Right kidney (tissue), 1 donor: ENCODE data around the gene CEACAM5.
"Not testable (repeated sequence)": the region's sequence is repeated elsewhere in the genome, so short reads cannot be mapped to it uniquely, and the experiment has no call there.

ENCODE experiments used
- DNase-seq: peaks from one replicate; pipeline ENCODE4 v3.0.0-alpha.2; 2016

CEACAM5 gene

DNA sequence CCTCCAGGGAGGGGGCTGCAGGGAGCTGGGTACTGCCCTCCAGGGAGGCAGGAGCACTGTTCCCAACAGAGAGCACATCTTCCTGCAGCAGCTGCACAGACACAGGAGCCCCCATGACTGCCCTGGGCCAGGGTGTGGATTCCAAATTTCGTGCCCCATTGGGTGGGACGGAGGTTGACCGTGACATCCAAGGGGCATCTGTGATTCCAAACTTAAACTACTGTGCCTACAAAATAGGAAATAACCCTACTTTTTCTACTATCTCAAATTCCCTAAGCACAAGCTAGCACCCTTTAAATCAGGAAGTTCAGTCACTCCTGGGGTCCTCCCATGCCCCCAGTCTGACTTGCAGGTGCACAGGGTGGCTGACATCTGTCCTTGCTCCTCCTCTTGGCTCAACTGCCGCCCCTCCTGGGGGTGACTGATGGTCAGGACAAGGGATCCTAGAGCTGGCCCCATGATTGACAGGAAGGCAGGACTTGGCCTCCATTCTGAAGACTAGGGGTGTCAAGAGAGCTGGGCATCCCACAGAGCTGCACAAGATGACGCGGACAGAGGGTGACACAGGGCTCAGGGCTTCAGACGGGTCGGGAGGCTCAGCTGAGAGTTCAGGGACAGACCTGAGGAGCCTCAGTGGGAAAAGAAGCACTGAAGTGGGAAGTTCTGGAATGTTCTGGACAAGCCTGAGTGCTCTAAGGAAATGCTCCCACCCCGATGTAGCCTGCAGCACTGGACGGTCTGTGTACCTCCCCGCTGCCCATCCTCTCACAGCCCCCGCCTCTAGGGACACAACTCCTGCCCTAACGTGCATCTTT is 7.8 kb upstream of the CEACAM5 start:
- no peak for DNase-seq

DNA sequence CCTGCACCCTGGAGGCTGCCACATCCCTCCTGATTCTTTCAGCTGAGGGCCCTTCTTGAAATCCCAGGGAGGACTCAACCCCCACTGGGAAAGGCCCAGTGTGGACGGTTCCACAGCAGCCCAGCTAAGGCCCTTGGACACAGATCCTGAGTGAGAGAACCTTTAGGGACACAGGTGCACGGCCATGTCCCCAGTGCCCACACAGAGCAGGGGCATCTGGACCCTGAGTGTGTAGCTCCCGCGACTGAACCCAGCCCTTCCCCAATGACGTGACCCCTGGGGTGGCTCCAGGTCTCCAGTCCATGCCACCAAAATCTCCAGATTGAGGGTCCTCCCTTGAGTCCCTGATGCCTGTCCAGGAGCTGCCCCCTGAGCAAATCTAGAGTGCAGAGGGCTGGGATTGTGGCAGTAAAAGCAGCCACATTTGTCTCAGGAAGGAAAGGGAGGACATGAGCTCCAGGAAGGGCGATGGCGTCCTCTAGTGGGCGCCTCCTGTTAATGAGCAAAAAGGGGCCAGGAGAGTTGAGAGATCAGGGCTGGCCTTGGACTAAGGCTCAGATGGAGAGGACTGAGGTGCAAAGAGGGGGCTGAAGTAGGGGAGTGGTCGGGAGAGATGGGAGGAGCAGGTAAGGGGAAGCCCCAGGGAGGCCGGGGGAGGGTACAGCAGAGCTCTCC is 6.9 kb upstream of the CEACAM5 start:
- no peak for DNase-seq

DNA sequence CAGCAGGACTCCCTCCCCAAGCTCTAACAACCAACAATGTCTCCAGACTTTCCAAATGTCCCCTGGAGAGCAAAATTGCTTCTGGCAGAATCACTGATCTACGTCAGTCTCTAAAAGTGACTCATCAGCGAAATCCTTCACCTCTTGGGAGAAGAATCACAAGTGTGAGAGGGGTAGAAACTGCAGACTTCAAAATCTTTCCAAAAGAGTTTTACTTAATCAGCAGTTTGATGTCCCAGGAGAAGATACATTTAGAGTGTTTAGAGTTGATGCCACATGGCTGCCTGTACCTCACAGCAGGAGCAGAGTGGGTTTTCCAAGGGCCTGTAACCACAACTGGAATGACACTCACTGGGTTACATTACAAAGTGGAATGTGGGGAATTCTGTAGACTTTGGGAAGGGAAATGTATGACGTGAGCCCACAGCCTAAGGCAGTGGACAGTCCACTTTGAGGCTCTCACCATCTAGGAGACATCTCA is 6.2 kb upstream of the CEACAM5 start:
- no peak for DNase-seq

DNA sequence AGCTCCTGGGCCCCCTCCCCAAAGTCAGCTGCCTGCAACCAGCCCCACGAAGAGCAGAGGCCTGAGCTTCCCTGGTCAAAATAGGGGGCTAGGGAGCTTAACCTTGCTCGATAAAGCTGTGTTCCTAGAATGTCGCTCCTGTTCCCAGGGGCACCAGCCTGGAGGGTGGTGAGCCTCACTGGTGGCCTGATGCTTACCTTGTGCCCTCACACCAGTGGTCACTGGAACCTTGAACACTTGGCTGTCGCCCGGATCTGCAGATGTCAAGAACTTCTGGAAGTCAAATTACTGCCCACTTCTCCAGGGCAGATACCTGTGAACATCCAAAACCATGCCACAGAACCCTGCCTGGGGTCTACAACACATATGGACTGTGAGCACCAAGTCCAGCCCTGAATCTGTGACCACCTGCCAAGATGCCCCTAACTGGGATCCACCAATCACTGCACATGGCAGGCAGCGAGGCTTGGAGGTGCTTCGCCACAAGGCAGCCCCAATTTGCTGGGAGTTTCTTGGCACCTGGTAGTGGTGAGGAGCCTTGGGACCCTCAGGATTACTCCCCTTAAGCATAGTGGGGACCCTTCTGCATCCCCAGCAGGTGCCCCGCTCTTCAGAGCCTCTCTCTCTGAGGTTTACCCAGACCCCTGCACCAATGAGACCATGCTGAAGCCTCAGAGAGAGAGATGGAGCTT is 4.7 kb upstream of the CEACAM5 start:
- DNase-seq = no peak

DNA sequence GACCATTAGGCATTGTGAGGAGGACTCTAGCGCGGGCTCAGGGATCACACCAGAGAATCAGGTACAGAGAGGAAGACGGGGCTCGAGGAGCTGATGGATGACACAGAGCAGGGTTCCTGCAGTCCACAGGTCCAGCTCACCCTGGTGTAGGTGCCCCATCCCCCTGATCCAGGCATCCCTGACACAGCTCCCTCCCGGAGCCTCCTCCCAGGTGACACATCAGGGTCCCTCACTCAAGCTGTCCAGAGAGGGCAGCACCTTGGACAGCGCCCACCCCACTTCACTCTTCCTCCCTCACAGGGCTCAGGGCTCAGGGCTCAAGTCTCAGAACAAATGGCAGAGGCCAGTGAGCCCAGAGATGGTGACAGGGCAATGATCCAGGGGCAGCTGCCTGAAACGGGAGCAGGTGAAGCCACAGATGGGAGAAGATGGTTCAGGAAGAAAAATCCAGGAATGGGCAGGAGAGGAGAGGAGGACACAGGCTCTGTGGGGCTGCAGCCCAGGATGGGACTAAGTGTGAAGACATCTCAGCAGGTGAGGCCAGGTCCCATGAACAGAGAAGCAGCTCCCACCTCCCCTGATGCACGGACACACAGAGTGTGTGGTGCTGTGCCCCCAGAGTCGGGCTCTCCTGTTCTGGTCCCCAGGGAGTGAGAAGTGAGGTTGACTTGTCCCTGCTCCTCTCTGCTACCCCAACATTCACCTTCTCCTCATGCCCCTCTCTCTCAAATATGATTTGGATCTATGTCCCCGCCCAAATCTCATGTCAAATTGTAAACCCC is 2.8 kb upstream of the CEACAM5 start:
- DNase-seq = peak; percentile 22

DNA sequence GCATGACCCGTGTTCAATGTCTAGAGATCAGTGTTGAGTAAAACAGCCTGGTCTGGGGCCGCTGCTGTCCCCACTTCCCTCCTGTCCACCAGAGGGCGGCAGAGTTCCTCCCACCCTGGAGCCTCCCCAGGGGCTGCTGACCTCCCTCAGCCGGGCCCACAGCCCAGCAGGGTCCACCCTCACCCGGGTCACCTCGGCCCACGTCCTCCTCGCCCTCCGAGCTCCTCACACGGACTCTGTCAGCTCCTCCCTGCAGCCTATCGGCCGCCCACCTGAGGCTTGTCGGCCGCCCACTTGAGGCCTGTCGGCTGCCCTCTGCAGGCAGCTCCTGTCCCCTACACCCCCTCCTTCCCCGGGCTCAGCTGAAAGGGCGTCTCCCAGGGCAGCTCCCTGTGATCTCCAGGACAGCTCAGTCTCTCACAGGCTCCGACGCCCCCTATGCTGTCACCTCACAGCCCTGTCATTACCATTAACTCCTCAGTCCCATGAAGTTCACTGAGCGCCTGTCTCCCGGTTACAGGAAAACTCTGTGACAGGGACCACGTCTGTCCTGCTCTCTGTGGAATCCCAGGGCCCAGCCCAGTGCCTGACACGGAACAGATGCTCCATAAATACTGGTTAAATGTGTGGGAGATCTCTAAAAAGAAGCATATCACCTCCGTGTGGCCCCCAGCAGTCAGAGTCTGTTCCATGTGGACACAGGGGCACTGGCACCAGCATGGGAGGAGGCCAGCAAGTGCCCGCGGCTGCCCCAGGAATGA is 1.5 kb upstream of the CEACAM5 start:
- DNase-seq = peak; percentile 4

DNA sequence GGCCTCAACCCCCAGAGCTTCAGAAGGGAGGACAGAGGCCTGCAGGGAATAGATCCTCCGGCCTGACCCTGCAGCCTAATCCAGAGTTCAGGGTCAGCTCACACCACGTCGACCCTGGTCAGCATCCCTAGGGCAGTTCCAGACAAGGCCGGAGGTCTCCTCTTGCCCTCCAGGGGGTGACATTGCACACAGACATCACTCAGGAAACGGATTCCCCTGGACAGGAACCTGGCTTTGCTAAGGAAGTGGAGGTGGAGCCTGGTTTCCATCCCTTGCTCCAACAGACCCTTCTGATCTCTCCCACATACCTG is 969 bp upstream of the CEACAM5 start:
- no peak for DNase-seq

DNA sequence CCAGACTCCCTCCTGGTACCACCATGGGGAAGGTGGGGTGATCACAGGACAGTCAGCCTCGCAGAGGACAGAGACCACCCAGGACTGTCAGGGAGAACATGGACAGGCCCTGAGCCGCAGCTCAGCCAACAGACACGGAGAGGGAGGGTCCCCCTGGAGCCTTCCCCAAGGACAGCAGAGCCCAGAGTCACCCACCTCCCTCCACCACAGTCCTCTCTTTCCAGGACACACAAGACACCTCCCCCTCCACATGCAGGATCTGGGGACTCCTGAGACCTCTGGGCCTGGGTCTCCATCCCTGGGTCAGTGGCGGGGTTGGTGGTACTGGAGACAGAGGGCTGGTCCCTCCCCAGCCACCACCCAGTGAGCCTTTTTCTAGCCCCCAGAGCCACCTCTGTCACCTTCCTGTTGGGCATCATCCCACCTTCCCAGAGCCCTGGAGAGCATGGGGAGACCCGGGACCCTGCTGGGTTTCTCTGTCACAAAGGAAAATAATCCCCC is 505 bp upstream of the CEACAM5 start:
- no peak for DNase-seq

DNA sequence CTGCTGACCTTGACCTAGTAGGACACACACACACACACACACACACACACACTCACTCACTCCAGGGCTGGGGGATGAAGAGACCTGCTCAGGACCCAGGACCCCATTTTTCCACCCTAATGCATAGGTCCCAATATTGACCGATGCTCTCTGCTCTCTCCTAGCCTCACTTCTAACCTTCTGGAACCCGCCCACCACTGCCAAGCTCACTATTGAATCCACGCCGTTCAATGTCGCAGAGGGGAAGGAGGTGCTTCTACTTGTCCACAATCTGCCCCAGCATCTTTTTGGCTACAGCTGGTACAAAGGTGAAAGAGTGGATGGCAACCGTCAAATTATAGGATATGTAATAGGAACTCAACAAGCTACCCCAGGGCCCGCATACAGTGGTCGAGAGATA is 1.1 kb downstream of the CEACAM5 start:
- not testable (repeated sequence) for DNase-seq

DNA sequence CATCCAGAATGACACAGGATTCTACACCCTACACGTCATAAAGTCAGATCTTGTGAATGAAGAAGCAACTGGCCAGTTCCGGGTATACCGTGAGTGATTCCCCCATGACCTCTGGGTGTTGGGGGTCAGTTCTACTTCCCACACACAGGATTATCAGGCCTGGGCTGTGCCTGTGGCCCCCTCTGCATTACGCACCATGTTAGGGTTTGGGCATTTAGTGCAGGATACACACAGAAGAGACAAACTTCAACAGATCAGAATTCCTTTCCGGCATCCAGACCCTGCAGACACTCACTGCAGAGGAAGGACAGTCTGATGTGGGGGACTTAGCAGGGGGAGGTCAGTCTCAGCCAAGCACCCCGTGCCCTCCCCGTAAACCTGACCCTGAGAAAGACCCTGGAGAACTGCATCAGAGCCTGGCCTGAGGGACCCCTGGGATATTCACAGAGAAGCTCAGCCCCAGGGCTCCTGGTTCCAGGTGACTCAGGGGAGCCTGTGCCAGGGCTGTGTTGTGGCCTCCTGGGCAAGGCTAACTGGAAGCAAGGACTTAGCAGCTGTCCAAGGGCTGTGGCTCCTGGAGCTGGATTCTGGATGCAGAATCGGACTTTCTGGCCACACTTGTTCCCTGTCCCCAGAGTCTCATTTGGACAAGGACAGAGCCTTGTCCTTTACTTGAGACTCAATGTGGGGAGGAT is 1.7 kb downstream of the CEACAM5 start:
- DNase-seq = no peak

DNA sequence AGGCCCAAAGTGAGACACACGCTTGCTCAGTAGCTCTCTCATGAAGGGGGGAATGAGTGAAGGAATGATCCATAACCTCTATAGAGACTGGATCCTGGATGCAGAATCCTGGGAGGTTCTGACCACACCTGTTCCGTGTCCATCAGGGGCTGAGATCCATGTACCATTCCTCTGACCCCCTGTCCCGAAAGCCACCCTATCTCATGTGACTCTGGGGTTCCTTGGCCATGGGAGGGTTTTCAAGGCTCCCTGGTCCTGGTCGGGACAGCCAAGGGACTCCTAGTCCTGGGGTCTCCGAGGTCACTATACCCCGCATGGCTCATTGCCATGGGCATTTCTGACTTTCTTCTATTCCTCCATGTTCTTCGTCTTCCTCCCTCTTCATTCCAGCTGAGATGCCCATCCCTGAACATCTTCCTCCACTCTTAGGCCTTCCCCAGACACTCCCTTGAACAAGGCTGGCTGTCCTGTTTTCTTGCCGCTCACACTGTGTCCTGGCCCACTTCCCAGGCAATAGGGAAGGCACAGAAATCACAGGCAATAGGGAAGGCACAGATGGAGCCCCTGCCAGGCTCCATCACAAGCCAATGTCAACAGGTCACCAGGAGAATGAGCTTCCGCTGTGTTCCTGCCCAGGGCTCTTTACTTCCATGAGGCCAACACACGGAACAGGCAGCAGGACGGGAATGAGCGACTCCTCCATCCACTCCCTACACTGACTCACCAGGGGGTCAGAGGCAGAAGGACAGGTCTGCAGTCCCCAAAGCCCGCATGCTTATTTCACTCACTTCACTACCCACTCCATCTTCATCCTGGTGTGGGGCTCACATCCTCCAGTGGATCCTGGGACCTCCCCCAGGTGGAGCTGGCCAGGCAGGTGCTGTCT is 3.2 kb downstream of the CEACAM5 start:
- DNase-seq = no peak

DNA sequence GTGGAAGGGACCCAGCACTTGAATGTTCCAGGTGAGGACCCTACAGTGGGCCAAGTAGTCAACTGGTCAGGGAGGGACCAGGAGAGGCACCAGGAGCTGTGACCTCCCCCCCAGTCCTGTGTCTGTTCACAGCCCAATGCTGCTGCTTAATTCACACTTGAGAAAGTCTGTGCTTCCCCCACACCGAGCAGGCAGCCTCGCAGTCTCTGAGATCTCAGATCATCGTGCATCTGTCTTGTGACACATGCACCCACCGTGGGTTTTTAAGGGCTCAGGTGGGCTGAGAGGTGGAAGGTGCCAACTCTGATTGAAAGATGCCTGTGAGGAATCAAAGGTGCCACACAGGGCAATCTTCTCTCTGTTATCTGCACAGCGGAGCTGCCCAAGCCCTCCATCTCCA is 6.2 kb downstream of the CEACAM5 start:
- no peak for DNase-seq

DNA sequence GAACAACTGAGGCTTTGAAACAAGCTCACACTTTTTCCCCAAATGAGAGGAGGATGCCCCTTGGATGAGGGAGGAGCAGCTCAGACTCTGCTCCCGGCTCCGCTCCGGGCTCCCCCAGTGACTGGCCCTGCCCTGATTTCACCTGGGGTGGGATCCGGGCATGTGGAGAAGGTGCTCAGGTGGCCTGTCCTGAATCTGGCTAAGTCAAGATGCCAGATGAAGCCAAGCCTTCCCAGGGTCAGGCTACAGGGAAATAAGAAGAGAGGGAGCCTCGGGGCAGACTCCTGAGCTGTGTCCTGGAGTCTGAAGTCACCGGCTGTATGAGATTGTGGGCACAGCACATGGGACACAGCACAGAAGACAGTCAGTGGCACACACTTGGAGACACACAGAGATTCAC is 10.3 kb downstream of the CEACAM5 start:
- DNase-seq = no peak

DNA sequence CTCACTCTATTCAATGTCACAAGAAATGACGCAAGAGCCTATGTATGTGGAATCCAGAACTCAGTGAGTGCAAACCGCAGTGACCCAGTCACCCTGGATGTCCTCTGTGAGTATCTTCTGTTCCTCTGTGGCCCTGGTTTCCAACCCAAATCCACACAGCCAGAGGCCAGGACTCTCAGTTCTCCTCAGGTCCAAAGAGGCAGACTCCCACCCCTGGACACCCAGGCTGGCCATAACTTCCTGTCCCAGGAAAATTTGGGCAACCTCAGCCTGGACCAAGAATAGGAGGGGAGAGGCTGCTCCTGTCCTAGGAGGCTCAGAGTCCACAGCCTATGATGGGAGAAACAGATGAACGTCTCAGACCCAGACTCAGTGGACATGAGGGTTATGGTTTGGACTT is 11.7 kb downstream of the CEACAM5 start:
- DNase-seq = no peak

DNA sequence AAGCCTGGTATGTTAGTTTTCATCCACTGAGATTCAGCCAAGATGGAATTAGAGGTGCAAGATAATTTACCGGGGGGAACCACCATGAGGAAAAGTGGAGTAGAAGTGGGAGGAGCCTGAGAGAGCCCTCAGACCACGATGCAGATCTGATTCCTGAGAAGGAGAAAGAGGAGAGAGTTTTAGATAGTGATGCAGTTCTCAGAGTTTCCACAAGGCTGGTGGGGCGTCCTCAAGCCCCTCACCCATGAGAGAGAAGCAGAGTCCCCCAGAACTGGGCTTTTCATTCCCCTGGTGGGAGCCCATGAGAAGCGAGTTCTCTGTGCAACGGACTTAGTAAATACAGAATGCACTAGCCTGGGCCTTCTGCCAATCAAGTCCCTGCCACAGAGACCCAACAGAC is 18.1 kb downstream of the CEACAM5 start:
- DNase-seq = no peak

DNA sequence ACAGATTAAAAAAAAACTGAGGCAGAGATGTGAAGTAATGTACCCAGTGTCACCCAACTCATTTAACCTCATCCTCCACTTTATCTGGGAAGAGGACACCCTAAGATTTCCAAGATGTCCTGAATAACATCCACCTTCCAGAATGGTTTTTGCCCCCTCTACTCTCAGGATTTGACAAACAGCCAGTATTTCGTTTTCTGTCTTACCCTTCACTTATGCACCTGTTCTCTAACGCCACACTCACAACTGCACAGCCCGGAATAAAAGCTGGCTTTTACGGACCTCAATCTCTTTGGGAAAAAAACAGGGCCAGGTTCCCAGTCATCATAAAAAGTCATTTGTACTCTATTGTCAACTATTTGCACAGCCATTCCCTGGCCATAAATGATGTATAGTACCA is 25.7 kb downstream of the CEACAM5 start:
- DNase-seq = no peak

DNA sequence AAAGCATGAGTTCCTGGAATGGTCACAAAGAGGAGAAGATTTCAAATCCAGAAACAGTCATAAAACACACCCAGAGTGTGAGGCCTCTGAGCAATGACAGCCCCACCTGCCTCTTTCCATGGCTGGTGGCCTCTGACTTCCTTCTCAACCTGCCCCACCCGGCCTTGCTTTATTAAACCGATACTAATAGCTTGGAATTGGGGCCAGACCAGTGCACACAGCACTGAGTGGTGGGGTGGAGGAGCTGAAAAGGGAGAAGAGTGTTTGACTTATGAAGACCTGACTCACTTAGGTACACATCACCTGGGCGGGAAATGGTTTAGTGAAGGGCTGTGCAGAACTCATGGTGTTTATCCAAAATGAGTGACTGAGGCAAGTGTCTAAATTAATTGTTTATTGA is 26.2 kb downstream of the CEACAM5 start:
- DNase-seq = no peak

DNA sequence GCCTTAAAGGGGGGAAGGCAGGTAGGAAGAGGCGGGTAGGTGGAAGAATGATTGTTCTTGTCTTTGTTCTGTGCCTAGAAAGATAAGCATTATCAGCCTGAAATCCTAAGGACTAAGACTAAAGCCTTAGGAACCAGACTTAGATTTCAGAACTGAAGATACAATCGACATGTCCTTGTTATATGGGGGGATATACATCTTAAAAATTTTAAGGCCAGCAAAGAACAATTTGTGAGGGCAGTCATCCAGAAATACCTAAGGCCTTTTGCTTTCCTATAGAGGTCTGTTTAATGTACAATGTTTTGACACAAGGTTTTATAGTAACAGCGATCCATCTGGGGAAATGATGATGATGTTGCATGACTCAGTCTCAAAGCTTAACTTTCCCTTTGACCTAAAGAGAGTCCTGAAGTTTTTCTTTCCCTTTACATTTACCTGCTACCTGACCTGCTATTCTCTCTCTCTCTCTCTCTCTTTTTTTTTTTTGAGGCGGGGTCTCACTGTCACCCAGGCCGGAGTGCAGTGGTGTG is 26.7 kb downstream of the CEACAM5 start:
- DNase-seq = no peak

DNA sequence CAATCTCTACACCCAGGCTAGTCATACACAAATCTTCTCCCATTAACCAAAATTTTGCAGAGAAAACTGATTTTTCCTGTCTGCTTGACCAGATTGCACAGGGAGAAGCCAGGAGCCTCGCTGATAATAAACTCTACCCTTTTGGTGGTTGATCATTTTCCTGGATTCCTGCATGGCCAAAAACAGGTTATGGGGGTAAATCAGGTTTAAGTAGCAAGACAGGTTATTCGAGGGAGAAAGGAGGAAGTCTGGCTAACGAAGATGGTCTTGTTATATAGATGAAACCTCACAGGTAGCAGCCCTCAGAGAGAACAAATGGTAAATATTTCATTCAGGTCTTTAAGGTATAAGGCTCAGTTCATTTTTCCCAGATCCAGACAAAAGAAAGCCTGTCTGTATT is 30.9 kb downstream of the CEACAM5 start:
- no peak for DNase-seq
